Measurements from ENCODE around the gene DDAH1. TPM values are rescaled to one million over a fixed set of nuclear protein-coding genes. Genes with fewer than 3 reads are reported as not detected.

DDAH1 gene
- polyA plus RNA-seq, 2 of the 4 experiments (the other 2 are of a cell fraction), result 5.7 to 12.6 TPM

DNA sequence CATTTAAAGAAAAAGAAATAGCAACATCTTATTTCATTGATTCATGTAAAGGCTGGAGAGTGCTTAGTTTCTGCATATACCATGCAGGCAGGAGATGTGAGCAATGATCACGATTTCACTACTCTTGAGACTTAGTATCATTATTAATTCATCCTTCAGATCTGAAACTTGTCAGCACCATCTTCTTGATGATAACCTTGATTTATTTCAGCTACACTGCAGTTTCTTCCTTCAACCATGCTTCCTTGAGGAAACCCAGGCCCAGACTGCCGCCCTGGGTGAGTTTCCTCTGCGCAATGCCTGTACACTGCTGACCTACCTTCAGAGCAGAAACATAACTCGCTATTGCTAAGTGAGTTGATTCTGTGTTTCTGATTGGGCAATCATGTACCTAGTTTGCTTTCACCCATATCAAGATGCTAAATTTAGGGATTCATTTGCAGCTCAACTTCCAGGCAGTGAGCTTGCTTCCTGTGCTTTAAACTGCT, 175.1 kb downstream of the DDAH1 start:
- TF ChIP-seq ESRRA (IDR thresholded peaks at IDR 0.05; ENCODE audit: borderline replicate concordance, low read length) (no peak), KDM5A (IDR thresholded peaks at IDR 0.05) (no peak), FOSL2 (IDR thresholded peaks at IDR 0.05) (no peak), FOSL2 (CRISPR knock-in tag; IDR thresholded peaks at IDR 0.05) (no peak), NPAS2 (CRISPR knock-in tag; IDR thresholded peaks at IDR 0.05; ENCODE audit: borderline replicate concordance) (no peak), RFX5 (IDR thresholded peaks at IDR 0.05) (no peak), ZFP36 (IDR thresholded peaks at IDR 0.05; ENCODE audit: borderline replicate concordance, partially characterized antibody) (no peak), CBX8 (IDR thresholded peaks at IDR 0.05) (no peak)
- TF ChIP-seq, protein P1, sequence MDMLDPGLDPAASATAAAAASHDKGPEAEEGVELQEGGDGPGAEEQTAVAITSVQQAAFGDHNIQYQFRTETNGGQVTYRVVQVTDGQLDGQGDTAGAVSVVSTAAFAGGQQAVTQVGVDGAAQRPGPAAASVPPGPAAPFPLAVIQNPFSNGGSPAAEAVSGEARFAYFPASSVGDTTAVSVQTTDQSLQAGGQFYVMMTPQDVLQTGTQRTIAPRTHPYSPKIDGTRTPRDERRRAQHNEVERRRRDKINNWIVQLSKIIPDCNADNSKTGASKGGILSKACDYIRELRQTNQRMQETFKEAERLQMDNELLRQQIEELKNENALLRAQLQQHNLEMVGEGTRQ (IDR thresholded peaks at IDR 0.05), result no peak
- TF ChIP-seq, protein P2, sequence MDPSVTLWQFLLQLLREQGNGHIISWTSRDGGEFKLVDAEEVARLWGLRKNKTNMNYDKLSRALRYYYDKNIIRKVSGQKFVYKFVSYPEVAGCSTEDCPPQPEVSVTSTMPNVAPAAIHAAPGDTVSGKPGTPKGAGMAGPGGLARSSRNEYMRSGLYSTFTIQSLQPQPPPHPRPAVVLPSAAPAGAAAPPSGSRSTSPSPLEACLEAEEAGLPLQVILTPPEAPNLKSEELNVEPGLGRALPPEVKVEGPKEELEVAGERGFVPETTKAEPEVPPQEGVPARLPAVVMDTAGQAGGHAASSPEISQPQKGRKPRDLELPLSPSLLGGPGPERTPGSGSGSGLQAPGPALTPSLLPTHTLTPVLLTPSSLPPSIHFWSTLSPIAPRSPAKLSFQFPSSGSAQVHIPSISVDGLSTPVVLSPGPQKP (IDR thresholded peaks at IDR 0.05; ENCODE audit: low read depth, low read length), result no peak
- Histone ChIP-seq H3K4me1 (peaks cover 23% of the 10 kb centered on the region), H3K27ac (peak overlapping the region; percentile 32 to 67; a peak in 5 of 6 replicates), H3K4me2 (peak overlapping the region; percentile 52), H3K4me3 (no peak overlapping the region), H3K9me3 (no peaks in the 10 kb centered on the region)
- ATAC-seq (peak; percentile 32 to 60; a peak in 5 of 6 replicates), FAIRE-seq (no peak), DNase-seq (ENCODE audit: low read depth in 1 of 2, low spot score in 1 of 2) (no peak)
- POLR2A ChIA-PET, result interaction anchor here (1.9 kb wide), 1 partner anchor 13 kb away, joined by 10 read pairs; the partner anchor contains the start of gene BCL10
- CTCF ChIA-PET, result interaction anchor here (1.0 to 2.4 kb wide), 3 partner anchors 9 to 30 kb away, joined by 5 to 9 read pairs (median 5); partner anchors contain the start of gene C1orf52
- 87% methylated on average over 4 of the region's 4 CpGs for WGBS (ENCODE audit: missing lambda C conversion rate)

DNA sequence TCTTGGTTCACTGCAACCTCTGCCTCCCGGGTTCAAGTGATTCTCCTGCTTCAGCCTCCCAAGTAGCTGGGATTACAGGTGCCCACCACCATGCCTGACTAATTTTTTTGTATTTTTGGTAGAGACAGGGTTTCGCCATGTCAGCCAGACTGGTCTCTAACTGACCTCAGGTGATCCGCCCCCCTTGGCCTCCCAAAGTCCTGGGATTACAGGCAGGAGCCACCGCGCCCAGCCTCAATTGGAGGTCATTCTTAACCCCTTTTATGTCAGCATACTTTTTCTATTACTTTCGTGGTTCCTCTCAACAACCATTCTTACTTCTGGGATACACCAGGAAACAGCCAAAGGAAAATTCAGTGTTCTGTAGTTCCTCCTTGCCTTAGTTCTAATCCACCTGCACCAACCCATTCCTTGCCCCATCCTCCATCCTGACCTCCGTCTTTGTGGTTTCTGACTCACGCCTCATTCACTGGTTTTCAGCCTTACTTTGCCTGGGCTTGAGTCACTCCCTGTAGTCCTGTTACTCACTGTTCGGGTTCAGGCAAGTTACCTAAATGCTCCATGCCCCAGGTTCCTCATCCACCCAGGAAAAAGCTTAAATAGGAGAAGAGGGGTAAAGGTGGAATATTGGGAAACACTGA, 175.6 kb downstream of the DDAH1 start:
- POLR2A ChIA-PET, result interaction anchor here (1.9 kb wide), 1 partner anchor 13 kb away, joined by 10 read pairs; the partner anchor contains the start of gene BCL10
- CTCF ChIA-PET, result interaction anchor here (1.0 to 2.4 kb wide), 2 partner anchors 8 to 19 kb away, joined by 5 to 9 read pairs; no protein-coding TSS in a partner anchor
- FAIRE-seq (peak; percentile 28), DNase-seq (ENCODE audit: low read depth in 1 of 2, low spot score in 1 of 2) (peak in 1 of 2 experiments; percentile 64), ATAC-seq (peak; percentile 94 to 95)
- H3K9me3 ChIP-seq, result no peaks in the 10 kb centered on the region
- H3K4me3 ChIP-seq, result no peak overlapping the region
- H3K4me2 ChIP-seq, result peak overlapping the region; percentile 52
- no peak for TF ChIP-seq CHD2 (IDR thresholded peaks at IDR 0.05; ENCODE audit: low read length, partially characterized antibody)
- TF ChIP-seq, protein P3, sequence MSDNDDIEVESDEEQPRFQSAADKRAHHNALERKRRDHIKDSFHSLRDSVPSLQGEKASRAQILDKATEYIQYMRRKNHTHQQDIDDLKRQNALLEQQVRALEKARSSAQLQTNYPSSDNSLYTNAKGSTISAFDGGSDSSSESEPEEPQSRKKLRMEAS (IDR thresholded peaks at IDR 0.05), result peak; percentile 35; the same call in 1 of the 2 replicates
- no peak for TF ChIP-seq CHD4 (IDR thresholded peaks at IDR 0.05; ENCODE audit: borderline replicate concordance)
- TF ChIP-seq, protein P4, sequence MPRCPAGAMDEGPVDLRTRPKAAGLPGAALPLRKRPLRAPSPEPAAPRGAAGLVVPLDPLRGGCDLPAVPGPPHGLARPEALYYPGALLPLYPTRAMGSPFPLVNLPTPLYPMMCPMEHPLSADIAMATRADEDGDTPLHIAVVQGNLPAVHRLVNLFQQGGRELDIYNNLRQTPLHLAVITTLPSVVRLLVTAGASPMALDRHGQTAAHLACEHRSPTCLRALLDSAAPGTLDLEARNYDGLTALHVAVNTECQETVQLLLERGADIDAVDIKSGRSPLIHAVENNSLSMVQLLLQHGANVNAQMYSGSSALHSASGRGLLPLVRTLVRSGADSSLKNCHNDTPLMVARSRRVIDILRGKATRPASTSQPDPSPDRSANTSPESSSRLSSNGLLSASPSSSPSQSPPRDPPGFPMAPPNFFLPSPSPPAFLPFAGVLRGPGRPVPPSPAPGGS (IDR thresholded peaks at IDR 0.05), result no peak
- no peak for TF ChIP-seq CBX8 (IDR thresholded peaks at IDR 0.05)
- no peak for TF ChIP-seq MYC (IDR thresholded peaks at IDR 0.05; ENCODE audit: borderline replicate concordance, low read length)
- no peak for TF ChIP-seq RCOR1 (IDR thresholded peaks at IDR 0.05; ENCODE audit: low read depth, low read length)
- TF ChIP-seq JUNB (IDR thresholded peaks at IDR 0.05), result peak; percentile 45; the same call in 1 of the 2 replicates
- TF ChIP-seq FOSL2 (IDR thresholded peaks at IDR 0.05), result peak; percentile 48; the same call in 1 of the 2 replicates
- peak; percentile 66 for TF ChIP-seq FOSL2 (CRISPR knock-in tag; IDR thresholded peaks at IDR 0.05)
- TF ChIP-seq HEYL (CRISPR knock-in tag; IDR thresholded peaks at IDR 0.05), result no peak
- no peak for TF ChIP-seq RAD21 (conservative IDR thresholded peaks at IDR 0.05 in 1 of 2, IDR thresholded peaks at IDR 0.05 in 1 of 2)
- TF ChIP-seq EP300 (IDR thresholded peaks at IDR 0.05), result no peak
- TF ChIP-seq ZNF302 (CRISPR knock-in tag; IDR thresholded peaks at IDR 0.05), result no peak
- peaks cover 23% of the 10 kb centered on the region for H3K4me1 ChIP-seq
- peak overlapping the region; percentile 45 to 77 for H3K27ac ChIP-seq
- WGBS (ENCODE audit: missing lambda C conversion rate), result 53% methylated on average over 9 of the region's 9 CpGs
